Activated CD4-positive, alpha-beta T cell treated with anti-CD3 and anti-CD28 coated beads, Interleukin-2, amount 50 U/mL, for 1 hour (primary cell): ENCODE measurements around the gene MDM4.

Experiments
- DNase-seq: peaks from one replicate; pipeline ENCODE4 v3.0.0-alpha.2; 2020

MDM4 gene

GRCh38 chr1:204581759-204582158, 65.6 kb downstream of the MDM4 start:
- no peak for DNase-seq

DNA sequence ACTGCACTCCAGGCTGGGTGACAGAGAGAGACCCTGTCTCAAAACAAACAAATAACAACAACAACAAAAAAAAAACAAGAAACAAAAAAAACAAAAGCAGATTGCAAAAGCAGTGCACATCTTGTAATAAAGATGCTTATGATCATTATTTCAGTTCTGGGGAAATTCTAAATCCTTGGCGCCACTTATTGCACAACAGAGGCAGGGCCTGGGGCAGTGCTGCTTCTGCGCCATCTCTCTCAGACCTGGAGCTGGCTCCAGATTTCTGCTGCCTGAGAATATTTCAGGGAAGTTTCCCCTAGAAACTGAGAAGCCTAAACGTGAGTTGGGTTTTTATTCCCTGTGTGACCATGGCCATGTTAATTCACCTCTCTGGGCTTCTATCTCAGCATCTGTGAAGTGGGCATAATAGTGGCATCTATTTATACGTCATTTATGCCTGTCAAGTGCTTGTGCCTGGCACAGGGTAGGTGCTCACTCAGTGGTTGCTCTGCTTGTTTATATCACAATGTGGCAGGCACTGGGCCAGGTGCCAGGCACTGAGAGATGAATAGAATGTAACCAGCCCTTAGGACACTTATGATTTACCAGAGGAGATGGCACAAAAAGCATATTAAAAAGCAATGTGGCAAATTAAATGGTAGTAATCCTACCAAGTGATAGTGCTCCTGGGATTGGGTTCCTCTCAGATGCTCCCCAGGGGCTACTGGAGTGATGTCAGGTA, 67.9 kb downstream of the MDM4 start:
- DNase-seq = no peak

GRCh38 chr1:204584699-204585372, 68.6 kb downstream of the MDM4 start:
- no peak for DNase-seq

DNA sequence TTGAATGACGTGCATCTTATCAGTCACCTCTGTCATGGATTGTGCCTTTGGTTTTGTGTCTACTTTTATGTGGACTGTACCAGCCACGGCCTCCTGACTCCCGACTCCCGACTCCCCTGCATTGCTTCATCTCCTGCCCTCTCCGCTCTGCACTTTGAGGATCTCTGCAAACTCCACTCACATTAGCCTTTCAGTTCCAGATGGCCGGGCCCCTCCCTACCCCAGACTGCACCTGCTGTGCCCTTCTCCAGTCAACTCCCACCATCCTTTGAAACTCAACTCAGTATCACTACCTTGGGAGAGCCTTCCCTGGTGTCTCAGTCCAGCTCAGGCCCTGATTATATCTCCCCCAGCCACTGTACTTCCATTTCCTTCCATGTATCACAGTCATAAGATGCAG, 71.4 kb downstream of the MDM4 start:
- no peak for DNase-seq

DNA sequence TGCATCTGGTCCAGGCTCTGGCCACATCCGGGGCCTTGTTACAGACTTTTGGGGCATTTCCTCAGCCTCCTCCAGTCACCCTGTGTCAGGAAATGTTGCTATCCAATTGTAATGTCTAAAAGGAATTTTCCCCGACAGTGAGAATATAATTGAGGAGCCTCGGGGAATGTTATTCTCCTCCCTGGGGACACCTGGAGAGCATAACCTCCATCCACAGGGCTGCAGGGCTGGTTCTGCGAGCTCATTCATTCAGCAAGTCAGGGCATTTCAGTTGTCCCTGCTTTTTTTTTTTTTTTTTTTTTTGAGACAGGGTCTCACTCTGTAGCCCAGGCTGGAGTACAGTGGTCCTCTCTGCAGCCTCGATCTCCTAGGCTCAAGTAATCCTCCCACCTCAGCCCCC, 72.6 kb downstream of the MDM4 start:
- DNase-seq = no peak

GRCh38 chr1:204589409-204590038, 73.3 kb downstream of the MDM4 start:
- no peak for DNase-seq

- no peak for DNase-seq
Observed at GRCh38 chr1:204591473-204592090, 75.4 kb downstream of the MDM4 start.

DNA sequence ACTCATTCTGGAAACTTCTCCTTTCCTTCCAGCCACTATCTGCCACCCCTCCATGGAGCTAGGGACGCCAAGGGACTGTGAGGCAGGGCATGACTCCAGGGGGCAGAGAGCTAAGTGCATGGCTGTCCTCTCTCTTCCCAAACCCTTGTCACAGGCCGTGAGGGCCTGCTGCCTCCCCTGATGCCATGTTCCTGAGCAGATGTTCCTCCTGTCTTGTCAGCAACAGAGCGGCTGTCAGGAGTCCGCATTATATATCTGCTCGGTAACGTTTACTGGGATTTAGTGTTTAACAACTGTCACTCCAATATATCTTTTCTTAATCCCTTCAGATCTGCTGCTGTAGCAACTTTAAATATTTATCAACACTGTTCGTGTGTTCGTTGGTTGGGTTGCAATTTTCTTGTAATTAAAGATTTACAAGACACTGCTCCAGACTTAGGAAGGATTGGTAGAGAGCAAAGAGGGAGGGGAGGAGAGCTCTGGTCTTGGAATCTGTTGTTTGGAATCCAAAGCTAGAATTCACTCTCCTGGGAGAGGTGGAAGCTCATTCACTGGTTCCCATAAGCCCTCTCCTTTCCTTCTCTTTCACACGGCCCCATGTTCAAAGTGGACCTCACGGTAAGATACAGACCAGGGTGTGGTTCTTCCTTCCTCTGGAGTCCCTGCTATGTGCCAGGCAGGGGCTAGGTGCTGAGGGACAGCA, 76.2 kb downstream of the MDM4 start:
- DNase-seq = no peak

DNA sequence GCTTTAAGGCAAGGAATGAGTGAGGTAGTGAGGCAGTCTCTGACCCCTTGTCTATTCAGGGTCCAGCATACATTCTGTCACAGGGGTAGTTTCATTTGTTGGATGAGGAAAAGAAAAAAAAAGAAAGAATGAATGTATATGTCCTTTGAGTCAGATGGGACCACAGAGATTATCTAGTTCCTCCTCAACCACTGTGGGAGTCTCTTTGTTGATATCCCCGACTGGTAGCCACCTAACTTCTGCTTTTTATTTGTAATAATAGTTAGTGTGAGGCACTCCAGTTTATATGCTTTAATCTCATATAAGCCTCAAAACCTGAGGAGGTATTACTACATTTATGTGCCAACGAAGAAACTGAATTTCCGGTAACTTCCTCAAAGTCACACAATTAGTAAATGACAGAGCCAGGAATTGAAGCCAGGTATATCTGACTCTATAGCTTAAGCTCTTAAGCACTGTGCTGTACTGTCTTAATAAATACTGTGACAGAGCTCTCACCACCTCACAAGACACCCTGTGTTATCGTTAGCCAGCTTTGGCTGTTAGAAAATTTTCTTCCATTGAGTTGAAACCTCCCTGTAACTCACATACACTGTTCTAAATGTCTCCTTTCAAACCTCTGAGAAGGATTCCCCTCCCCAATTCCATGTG, 82.2 kb downstream of the MDM4 start:
- DNase-seq = no peak

DNA sequence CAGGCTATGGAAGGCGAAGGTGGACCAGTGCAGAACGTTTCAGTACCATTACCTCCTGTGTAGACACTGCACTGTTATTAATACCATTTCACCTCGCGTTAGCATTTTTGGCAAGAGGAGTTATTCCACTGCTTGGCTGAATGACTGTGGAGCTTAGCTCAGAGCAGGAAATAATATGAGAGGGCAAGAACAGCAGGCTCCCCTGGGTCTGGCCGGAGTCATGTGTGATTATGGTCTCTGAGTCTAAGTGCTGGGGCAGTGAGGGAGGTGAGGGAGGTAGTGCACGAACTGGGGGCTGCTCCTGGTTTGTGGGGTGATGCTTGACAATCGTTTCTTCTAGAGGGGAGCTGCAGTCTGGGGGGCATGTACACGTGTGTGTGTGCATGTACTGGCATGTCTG, 82.9 kb downstream of the MDM4 start:
- no peak for DNase-seq

- no peak for DNase-seq
Observed at GRCh38 chr1:204599596-204599995, 83.4 kb downstream of the MDM4 start.

DNA sequence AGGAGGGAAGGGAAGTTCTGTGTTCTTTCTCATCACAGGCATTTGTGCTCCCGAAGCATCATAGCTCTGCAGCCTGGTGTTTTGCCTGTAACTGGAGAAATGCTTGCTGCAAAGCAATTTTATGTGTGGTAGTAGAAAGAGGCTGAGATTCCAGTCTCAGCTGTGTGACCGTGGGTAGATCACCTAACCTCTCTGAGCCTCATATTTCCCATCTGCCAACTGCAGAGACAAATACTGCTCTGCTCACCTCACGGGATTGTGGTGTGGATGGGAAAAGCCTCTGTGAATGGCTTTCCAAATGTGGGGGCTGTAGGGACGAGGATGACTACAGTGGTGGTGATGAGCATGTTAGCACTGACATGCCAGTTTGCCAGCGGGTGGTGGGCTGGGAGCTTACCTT, 84.0 kb downstream of the MDM4 start:
- no peak for DNase-seq

DNA sequence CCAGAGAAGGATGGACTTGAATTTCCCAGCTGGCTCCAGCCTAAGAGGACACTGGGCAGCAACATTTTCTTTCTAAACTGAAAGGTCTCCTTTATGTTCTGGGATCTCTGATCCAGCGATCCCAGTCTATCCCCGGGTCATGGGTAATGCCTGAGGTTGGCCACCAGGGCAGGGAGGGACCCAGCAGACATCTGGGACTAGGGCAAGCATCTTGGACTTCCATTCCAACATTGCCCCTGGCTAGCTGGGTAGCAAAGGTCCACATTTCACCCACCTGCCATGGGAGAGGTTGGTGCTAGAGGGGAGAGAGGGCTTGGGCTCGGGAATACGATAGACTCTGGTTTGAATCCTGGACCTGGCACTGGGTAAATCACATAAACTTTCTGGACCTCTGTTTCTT, 84.8 kb downstream of the MDM4 start:
- no peak for DNase-seq

- DNase-seq = no peak
Observed at GRCh38 chr1:204602111-204602579, 85.9 kb downstream of the MDM4 start.

- no peak for DNase-seq
Observed at GRCh38 chr1:204602871-204603542, 86.8 kb downstream of the MDM4 start.

GRCh38 chr1:204605791-204606190, 89.6 kb downstream of the MDM4 start:
- no peak for DNase-seq
